ENCODE results near the gene TLDC2. TPM values are rescaled to one million over a fixed set of nuclear protein-coding genes. Genes with fewer than 3 reads are reported as not detected.
A peak's percentile ranks its signal among the peaks of the same experiment; 100 is the strongest.

Gene TLDC2
- total and polyA plus RNA-seq, 2 of the 8 experiments (the other 6 are each of a cell fraction or from before 2014, with no cell fraction given), result 0.29 to 0.34 TPM

GRCh38 chr20:36887752-36888090 lies 11.8 kb downstream of the TLDC2 start:
- peak overlapping the region; percentile 0 to 48; a peak in 2 of 4 replicates for H3K4me2 ChIP-seq (ENCODE audit: insufficient read depth in 1 of 2, low read depth in 2 of 2, low read length in 2 of 2)
- H2AFZ ChIP-seq (ENCODE audit: low read length), result peak overlapping the region; percentile 55; the same call in 1 of the 2 replicates

More at GRCh38 chr20:36887752-36888090, 11.8 kb downstream of the TLDC2 start:
- no peaks in the 10 kb centered on the region for H4K20me1 ChIP-seq (replicated peaks in 1 of 2; ENCODE audit: control insufficient read depth in 1 of 2, insufficient read depth in 2 of 2, low read length in 2 of 2)
- H3K79me2 ChIP-seq (ENCODE audit: control insufficient read depth in 1 of 2, insufficient read depth in 2 of 2, low read length in 2 of 2), result no peaks in the 10 kb centered on the region
- ChIA-PET POLR2A (ENCODE audit: partially characterized antibody) (interaction anchor here (0.7 kb wide), 1 partner anchor 10 kb away, joined by 3 read pairs; no protein-coding TSS in a partner anchor), CTCF (ENCODE audit: partially characterized antibody) (interaction anchor here (0.9 to 4.1 kb wide), 15 partner anchors 10 to 133 kb away, joined by 3 to 15 read pairs (median 5); a partner anchor contains a TSS)
- H2BK20ac ChIP-seq (ENCODE audit: low read length), result no peak overlapping the region
- no peak overlapping the region for H3K23ac ChIP-seq (ENCODE audit: insufficient read length)
- H3K27me3 ChIP-seq (replicated peaks in 1 of 4; ENCODE audit: control insufficient read depth in 3 of 4, extremely low read depth in 1 of 4, insufficient read depth in 3 of 4, low read length in 3 of 4), result no peaks in the 10 kb centered on the region
- no peak overlapping the region for H3K56ac ChIP-seq (replicated peaks; ENCODE audit: insufficient read length, low read depth, low read length)
- H3K9me3 ChIP-seq (ENCODE audit: insufficient read depth in 2 of 2, low read depth in 1 of 2, low read length in 1 of 2), result no peaks in the 10 kb centered on the region
- no peak overlapping the region for H4K8ac ChIP-seq (ENCODE audit: extremely low read depth, insufficient read depth, low read length)
- FAIRE-seq (no peak), DNase-seq (ENCODE audit: low read depth in 1 of 2, low spot score in 2 of 2) (no peak)
- H3K27ac ChIP-seq (ENCODE audit: low read depth, low read length), result no peak overlapping the region
- H3K4me1 ChIP-seq (replicated peaks in 1 of 4; ENCODE audit: control insufficient read depth in 3 of 4, insufficient read depth in 4 of 4, low read length in 3 of 4), result peaks cover 4 to 12% (median 7%) of the 10 kb centered on the region in 4 experiments
- WGBS, 2 experiments (ENCODE audit: extremely low coverage in 1 of 2, insufficient coverage in 1 of 2, insufficient read length in 1 of 2, insufficient replicate concordance in 2 of 2, low coverage in 1 of 2, low lambda C conversion rate in 2 of 2, missing lambda C conversion rate in 1 of 2), result 69% methylated on average over 6 of the region's 6 CpGs; no CpG with 5 or more reads in 1 of the 2 experiments
- TF ChIP-seq SP2 (IDR thresholded peaks at IDR 0.05; ENCODE audit: low read length), result no peak
- no peak for TF ChIP-seq KDM5A (IDR thresholded peaks at IDR 0.05; ENCODE audit: low read length)
- no peak for TF ChIP-seq RAD21 (IDR thresholded peaks at IDR 0.05 in 1 of 2, conservative IDR thresholded peaks at IDR 0.05 in 1 of 2; ENCODE audit: low read depth in 2 of 2, low read length in 2 of 2)
- no peak for TF ChIP-seq CHD1 (IDR thresholded peaks at IDR 0.05; ENCODE audit: low read depth, low read length)
- no peak for TF ChIP-seq MAX (IDR thresholded peaks at IDR 0.05)
- TF ChIP-seq CTBP2 (IDR thresholded peaks at IDR 0.05; ENCODE audit: borderline replicate concordance, insufficient read depth, insufficient read length, low read length), result no peak
- no peak for TF ChIP-seq FOSL1 (IDR thresholded peaks at IDR 0.05; ENCODE audit: insufficient read depth, low read depth, low read length)
- TF ChIP-seq EZH2 (IDR thresholded peaks at IDR 0.05; ENCODE audit: low read depth, low read length, severe bottlenecking), result no peak
- H2AK5ac ChIP-seq (ENCODE audit: low read depth, low read length), result no peak overlapping the region
- H2BK15ac ChIP-seq (ENCODE audit: low read length), result no peak overlapping the region
- no peaks in the 10 kb centered on the region for H3K23me2 ChIP-seq (ENCODE audit: low read depth, low read length)
- H4K5ac ChIP-seq (ENCODE audit: insufficient read length, low read depth, low read length), result no peak overlapping the region
- H3K18ac ChIP-seq (ENCODE audit: extremely low read depth, low read length), result no peak overlapping the region
- H2BK5ac ChIP-seq (ENCODE audit: low read depth, low read length), result no peak overlapping the region
- no peak overlapping the region for H3K14ac ChIP-seq (ENCODE audit: insufficient read length)
- no peak overlapping the region for H2BK120ac ChIP-seq (replicated peaks; ENCODE audit: low read depth, low read length)
- peaks cover 0 to 17% (median under 1%) of the 10 kb centered on the region in 4 experiments; a peak in 4 of 8 replicates for H3K36me3 ChIP-seq (ENCODE audit: control insufficient read depth in 2 of 4, insufficient read depth in 4 of 4, low read length in 3 of 4)
- 0 out of 8 replicates have a peak overlapping the region, but pooled peaks of 1 of the 4 experiments have one; percentile 19 for H3K4me3 ChIP-seq (ENCODE audit: extremely low read depth in 1 of 4, insufficient read depth in 2 of 4, low read depth in 3 of 4, low read length in 4 of 4)
- no peaks in the 10 kb centered on the region for H3K79me1 ChIP-seq (ENCODE audit: low read depth, low read length)
- H3K9ac ChIP-seq (replicated peaks in 1 of 4; ENCODE audit: extremely low read depth in 1 of 4, low read depth in 3 of 4, low read length in 3 of 4), result no peak overlapping the region
- no peak overlapping the region for H3K4ac ChIP-seq (replicated peaks; ENCODE audit: insufficient read length, low read depth, low read length)
- H2BK12ac ChIP-seq (ENCODE audit: low read depth, low read length), result no peak overlapping the region
- H4K91ac ChIP-seq (replicated peaks; ENCODE audit: insufficient read length, low read length), result no peak overlapping the region

Data from H1 (cell line).